ENCODE measurements around the gene PTPRN2.

PTPRN2 gene

GRCh38 chr7:158328376-158329013, 259.1 kb downstream of the PTPRN2 start:
- TF ChIP-seq CTCF (IDR thresholded peaks at IDR 0.05; ENCODE audit: low read depth, low read length, missing control alignments) = no peak
- in situ Hi-C loops (cut with HindIII; ENCODE audit: low sequenced_read_pairs) = no loop called here

DNA sequence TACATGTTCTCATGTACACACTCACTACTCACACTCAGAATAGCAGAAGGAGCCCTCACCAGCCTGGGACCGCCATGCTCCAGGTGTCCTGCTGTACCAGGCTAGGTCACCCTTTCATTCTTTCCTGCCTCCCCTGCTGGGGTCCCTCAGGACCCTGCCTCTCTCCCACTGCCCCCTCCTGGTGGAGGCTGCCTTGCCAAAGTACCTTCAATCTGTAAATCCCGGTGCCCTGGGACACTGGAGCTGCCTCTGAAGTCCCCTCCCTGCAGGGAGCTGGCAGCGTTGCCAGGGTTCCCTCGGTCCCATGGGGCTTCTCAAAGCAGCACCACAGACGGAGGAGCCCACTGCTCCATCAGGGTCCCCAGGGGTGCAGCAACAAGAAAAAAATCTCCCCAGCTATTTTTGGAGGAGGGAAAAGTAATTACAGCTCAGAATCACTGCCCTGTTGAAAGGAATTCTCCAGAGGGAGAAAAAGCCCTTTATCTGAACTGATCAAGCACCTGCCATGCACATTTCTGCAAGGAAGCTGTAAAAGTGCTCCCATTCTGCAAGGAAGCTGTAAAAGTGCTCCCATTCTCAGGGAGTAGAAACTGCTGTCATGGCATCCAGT, 259.9 kb downstream of the PTPRN2 start:
- no peak overlapping the region for H3K4me3 ChIP-seq (ENCODE audit: low read depth, low read length)
- no peak for TF ChIP-seq CTCF (IDR thresholded peaks at IDR 0.05; ENCODE audit: low read depth, low read length, missing control alignments)
- in situ Hi-C loops (cut with HindIII; ENCODE audit: low sequenced_read_pairs) = no loop called here
- no peak for DNase-seq (ENCODE audit: low read depth)

More at GRCh38 chr7:158328376-158329013, 259.1 kb downstream of the PTPRN2 start:
- H3K4me3 ChIP-seq (ENCODE audit: low read depth, low read length) = no peak overlapping the region
- no peak for DNase-seq (ENCODE audit: low read depth)

DNA sequence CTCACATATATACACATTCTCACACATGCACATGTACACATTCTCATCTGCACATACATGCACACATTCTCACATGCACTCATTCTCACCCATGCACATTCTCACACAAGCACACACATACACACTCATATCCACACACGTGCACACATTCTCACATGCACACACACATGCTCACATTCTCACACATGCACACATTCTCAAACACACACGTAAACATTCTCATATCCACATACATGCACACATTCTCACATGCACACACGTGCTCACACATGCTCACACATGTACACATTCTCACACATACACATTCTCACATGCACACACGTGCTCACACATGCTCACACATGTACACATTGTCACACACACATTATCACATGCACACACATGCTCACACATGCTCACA, 260.6 kb downstream of the PTPRN2 start:
- no peak overlapping the region for H3K4me3 ChIP-seq (ENCODE audit: low read depth, low read length)
- in situ Hi-C loops (cut with HindIII; ENCODE audit: low sequenced_read_pairs) = no loop called here
- TF ChIP-seq CTCF (IDR thresholded peaks at IDR 0.05; ENCODE audit: low read depth, low read length, missing control alignments) = no peak
- DNase-seq (ENCODE audit: low read depth) = no peak

DNA sequence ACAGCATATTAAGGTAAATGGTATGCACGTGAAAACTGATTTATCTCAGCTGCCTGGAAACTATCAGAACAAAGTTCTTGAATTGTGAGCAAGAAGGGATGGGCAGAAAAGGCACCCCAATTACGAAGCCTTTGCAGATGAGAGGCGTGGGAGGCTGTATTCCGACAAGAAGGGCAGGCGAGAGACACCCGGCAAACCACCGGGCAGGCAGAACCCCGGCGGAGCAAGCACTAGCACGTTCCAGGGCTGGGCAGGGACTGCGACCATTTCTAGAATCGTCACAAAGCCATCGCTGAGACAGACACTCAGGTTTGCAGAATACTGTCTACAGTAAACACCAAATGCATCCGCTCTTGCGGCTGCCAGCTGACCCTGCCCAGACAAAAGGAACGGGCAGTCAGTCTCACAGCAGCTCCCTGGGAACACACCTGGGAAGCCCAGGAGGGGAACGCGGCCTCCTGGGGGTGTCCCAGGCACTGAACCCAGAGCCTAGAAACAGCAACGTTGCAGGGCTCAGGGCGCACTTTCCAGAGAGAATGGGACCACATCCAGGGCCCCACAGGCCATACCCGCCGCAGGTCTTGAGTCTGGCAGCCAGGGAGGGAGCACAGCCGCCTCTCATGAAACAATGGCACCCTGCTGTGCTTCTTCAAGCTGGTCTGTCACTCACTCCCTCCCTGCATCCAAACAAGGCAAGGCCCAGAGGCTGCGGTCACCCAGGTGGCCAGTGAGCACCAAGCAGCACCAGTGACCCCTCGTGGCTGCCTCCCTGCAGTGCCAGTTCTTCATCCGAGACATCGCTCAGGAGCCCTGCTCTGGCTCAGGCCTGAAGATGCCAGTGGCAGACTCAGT, 261.9 kb downstream of the PTPRN2 start:
- H3K4me3 ChIP-seq (ENCODE audit: low read depth, low read length) = no peak overlapping the region
- TF ChIP-seq CTCF (IDR thresholded peaks at IDR 0.05; ENCODE audit: low read depth, low read length, missing control alignments) = no peak
- DNase-seq (ENCODE audit: low read depth) = no peak
- in situ Hi-C loops (cut with HindIII; ENCODE audit: low sequenced_read_pairs) = no loop called here

DNA sequence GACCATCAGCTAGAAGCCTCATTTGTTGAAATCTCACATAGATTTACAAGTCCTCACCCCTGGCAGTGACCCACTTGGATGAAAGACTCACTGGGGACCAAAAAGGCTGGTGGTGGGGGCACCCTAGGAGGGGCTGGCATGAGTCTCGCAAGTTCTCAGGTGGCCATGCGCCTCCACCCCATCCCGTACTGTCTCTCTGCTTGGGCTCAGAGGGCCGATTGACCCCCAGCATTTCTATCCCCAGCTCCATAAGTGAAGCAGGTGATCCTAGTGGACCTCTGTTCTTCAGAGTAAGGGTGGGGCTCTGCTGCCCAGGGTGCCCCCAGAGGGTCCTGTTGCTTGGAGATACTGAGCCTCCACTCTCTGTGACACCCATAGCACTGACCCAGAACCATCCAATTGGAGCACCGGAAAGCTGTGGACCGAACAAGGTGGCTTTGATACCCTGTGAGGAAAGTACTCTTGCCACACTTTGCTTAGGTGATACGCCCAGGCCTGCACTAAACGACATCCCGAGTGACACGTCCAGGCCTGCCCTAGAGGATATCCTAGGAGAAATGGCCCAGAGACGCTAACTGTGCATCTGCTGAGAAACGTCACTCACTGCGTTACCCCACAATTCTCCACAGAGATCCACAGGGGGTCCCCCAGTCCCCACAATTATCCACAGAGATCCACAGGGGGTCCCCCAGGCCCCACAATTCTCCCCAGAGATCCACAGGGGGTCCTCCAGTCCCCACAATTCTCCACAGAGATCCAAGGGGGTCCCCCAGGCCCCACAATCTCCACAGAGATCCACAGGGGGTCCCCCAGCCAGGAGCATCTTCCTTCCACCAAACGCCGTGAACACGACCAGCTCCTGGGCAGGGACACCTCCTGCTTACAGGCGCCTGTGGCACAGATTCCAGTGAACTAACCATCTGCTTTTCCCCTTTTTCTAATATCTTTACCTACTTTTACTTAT, 262.9 kb downstream of the PTPRN2 start:
- no peak for TF ChIP-seq CTCF (IDR thresholded peaks at IDR 0.05; ENCODE audit: low read depth, low read length, missing control alignments)
- in situ Hi-C loops (cut with HindIII; ENCODE audit: low sequenced_read_pairs) = no loop called here
- DNase-seq (ENCODE audit: low read depth) = no peak
- no peak overlapping the region for H3K4me3 ChIP-seq (ENCODE audit: low read depth, low read length)

Measured in astrocyte of the cerebellum (primary cell).